ENCODE data around the gene EHBP1L1. TPM values are rescaled to one million over a fixed set of nuclear protein-coding genes. Genes with fewer than 3 reads are reported as not detected.
A peak's percentile ranks its signal among the peaks of the same experiment; 100 is the strongest.

EHBP1L1 gene
- total and polyA plus RNA-seq, 2 of the 13 experiments (the other 11 are each of a cell fraction or from before 2014, with no cell fraction given), result 8.3 to 10.6 TPM

DNA sequence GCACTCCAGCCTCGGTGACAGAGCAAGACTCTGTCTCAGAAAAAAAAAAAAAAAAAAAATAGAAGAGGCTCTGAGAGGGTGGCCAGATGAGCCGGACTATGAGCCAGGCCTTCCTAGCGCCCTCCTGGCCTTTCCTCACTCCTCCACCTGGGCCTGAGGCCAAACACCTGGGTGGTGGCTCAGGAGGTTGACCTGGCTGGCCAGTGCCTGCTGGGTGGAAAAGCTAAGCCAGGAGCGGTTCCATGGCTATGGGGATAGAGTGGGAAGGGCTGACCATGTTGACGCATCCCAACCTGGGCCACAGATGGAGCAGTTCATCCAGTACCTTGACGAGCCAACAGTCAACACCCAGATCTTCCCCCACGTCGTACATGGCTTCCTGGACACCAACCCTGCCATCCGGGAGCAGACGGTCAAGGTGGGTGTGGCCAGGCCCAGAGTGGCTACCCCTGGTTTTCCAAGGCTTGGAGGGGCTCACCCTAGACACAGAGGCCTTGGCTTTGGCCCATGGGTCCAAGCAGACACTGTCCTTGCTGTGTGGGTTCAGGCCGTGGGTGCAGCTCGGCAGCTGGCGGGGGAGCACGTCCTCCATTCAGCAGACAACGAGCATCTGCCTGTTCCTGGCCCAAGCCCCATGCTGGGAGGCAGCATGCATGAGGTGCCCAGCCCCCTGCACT lies 43.3 kb upstream of the EHBP1L1 start:
- FAIRE-seq (no peak), DNase-seq (ENCODE audit: low spot score) (no peak), ATAC-seq (no peak)
- no peak for TF ChIP-seq MYNN (CRISPR knock-in tag; IDR thresholded peaks at IDR 0.05; ENCODE audit: low read depth)
- TF ChIP-seq, protein P1, sequence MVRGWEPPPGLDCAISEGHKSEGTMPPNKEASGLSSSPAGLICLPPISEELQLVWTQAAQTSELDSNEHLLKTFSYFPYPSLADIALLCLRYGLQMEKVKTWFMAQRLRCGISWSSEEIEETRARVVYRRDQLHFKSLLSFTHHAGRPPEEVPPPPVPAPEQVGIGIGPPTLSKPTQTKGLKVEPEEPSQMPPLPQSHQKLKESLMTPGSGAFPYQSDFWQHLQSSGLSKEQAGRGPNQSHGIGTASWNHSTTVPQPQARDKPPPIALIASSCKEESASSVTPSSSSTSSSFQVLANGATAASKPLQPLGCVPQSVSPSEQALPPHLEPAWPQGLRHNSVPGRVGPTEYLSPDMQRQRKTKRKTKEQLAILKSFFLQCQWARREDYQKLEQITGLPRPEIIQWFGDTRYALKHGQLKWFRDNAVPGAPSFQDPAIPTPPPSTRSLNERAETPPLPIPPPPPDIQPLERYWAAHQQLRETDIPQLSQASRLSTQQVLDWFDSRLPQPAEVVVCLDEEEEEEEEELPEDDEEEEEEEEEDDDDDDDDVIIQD (CRISPR knock-in tag; IDR thresholded peaks at IDR 0.05; ENCODE audit: low read depth), result no peak
- peak; percentile 44 for TF ChIP-seq AGO2 (optimal IDR thresholded peaks at IDR 0.05; ENCODE audit: low read depth, low read length)
- TF ChIP-seq GLI4 (CRISPR knock-in tag; IDR thresholded peaks at IDR 0.05; ENCODE audit: borderline replicate concordance), result no peak
- TF ChIP-seq SUZ12 (IDR thresholded peaks at IDR 0.05; ENCODE audit: low read depth, low read length), result no peak
- no peak overlapping the region for H3K27ac ChIP-seq (ENCODE audit: extremely low read length, insufficient read depth, low read length)
- no peak overlapping the region for H3K4me3 ChIP-seq (replicated peaks in 1 of 3; ENCODE audit: insufficient read depth in 1 of 3, low read depth in 2 of 3, low read length in 3 of 3)
- in situ Hi-C loops (cut with HindIII; ENCODE audit: extremely low pct_ligation_motif_present, low pct_unique_long_range_greater_than_20kb), result no loop called here
- H3K79me2 ChIP-seq (ENCODE audit: insufficient read depth, low read length), result peaks cover 2% of the 10 kb centered on the region
- H3K9ac ChIP-seq (ENCODE audit: insufficient read depth, low read depth, low read length), result no peak overlapping the region
- H4K20me1 ChIP-seq (ENCODE audit: insufficient read depth, low read length), result 0 out of 2 replicates have a peak, but pooled peaks cover 3% of the 10 kb centered on the region
- H3K4me1 ChIP-seq (ENCODE audit: insufficient read depth, low read length), result peaks cover 27% of the 10 kb centered on the region
- 91% methylated on average over 5 of the region's 15 CpGs for WGBS (ENCODE audit: low lambda C conversion rate)
- no peaks in the 10 kb centered on the region for H3K9me3 ChIP-seq (ENCODE audit: low read length)
- intact Hi-C loops (cut with micrococcal nuclease; ENCODE audit: unreplicated experiment), result no loop called here
- POLR2A ChIA-PET, result no interaction called here
- peaks cover 28 to 53% of the 10 kb centered on the region in 2 experiments for H3K36me3 ChIP-seq (replicated peaks in 1 of 2; ENCODE audit: control insufficient read depth in 1 of 2, insufficient read depth in 2 of 2, low read length in 2 of 2)
- no peak overlapping the region for H3K4me2 ChIP-seq (ENCODE audit: low read depth, low read length)
- no TSS peak for BruUV-seq (replicated peaks)
- CTCF ChIA-PET (ENCODE audit: low intra/inter-chr PET ratio, low total read pairs), result no interaction called here
- no peaks in the 10 kb centered on the region for H3K27me3 ChIP-seq (ENCODE audit: control insufficient read depth in 1 of 2, insufficient read depth in 2 of 2, low read length in 2 of 2)
- no peak overlapping the region for H2AFZ ChIP-seq (ENCODE audit: low read length)

DNA sequence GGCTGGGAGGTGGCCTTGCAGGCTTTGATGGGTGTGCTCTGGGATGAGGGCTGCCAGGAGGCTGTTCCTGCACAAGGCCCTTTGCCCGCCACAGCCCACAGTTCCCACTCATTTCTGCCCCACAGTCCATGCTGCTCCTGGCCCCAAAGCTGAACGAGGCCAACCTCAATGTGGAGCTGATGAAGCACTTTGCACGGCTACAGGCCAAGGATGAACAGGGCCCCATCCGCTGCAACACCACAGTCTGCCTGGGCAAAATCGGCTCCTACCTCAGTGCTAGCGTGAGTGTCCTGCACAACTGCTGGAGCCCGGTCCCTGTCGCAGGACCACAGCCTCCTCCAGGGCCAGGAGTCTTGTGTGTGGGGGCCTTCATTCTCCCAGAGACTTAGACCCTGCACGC lies 40.8 kb upstream of the EHBP1L1 start:
- H3K27me3 ChIP-seq (ENCODE audit: control insufficient read depth in 1 of 2, insufficient read depth in 2 of 2, low read length in 2 of 2), result no peaks in the 10 kb centered on the region
- H3K9ac ChIP-seq (ENCODE audit: insufficient read depth, low read depth, low read length), result no peak overlapping the region
- no peaks in the 10 kb centered on the region for H4K20me1 ChIP-seq (ENCODE audit: insufficient read depth, low read length)
- ATAC-seq (no peak), FAIRE-seq (no peak), DNase-seq (ENCODE audit: low spot score) (no peak)
- no TSS peak for BruUV-seq (replicated peaks)
- 100% methylated on average over 6 of the region's 9 CpGs for WGBS (ENCODE audit: low lambda C conversion rate)
- H2AFZ ChIP-seq (ENCODE audit: low read length), result no peak overlapping the region
- intact Hi-C loops (cut with micrococcal nuclease; ENCODE audit: unreplicated experiment), result no loop called here
- no peak overlapping the region for H3K27ac ChIP-seq (ENCODE audit: extremely low read length, insufficient read depth, low read length)
- H3K4me2 ChIP-seq (ENCODE audit: low read depth, low read length), result no peak overlapping the region
- H3K36me3 ChIP-seq (replicated peaks in 1 of 2; ENCODE audit: control insufficient read depth in 1 of 2, insufficient read depth in 2 of 2, low read length in 2 of 2), result peaks cover 28 to 62% of the 10 kb centered on the region in 2 experiments
- peak; percentile 47 for TF ChIP-seq AGO2 (optimal IDR thresholded peaks at IDR 0.05; ENCODE audit: low read depth, low read length)
- no peak for TF ChIP-seq THAP8 (CRISPR knock-in tag; IDR thresholded peaks at IDR 0.05; ENCODE audit: borderline replicate concordance)
- peaks cover 2% of the 10 kb centered on the region for H3K79me2 ChIP-seq (ENCODE audit: insufficient read depth, low read length)
- ChIA-PET CTCF (ENCODE audit: low intra/inter-chr PET ratio, low total read pairs) (no interaction called here), POLR2A (interaction anchor here (1.4 kb wide), 1 partner anchor 10 kb away, joined by 4 read pairs; the partner anchor contains the start of gene SCYL1)
- H3K4me1 ChIP-seq (ENCODE audit: insufficient read depth, low read length), result peaks cover 1% of the 10 kb centered on the region
- in situ Hi-C loops (cut with HindIII; ENCODE audit: extremely low pct_ligation_motif_present, low pct_unique_long_range_greater_than_20kb), result no loop called here
- no peaks in the 10 kb centered on the region for H3K9me3 ChIP-seq (ENCODE audit: low read length)
- no peak overlapping the region for H3K4me3 ChIP-seq (replicated peaks in 1 of 3; ENCODE audit: insufficient read depth in 1 of 3, low read depth in 2 of 3, low read length in 3 of 3)

Data from HepG2 (cell line).